Trophoblast cell (in vitro differentiated cells and primary cell): ENCODE data around the gene AIFM2.

Source experiments
- DNase-seq, 2 donors: peaks; one replicate each; pipeline ENCODE4 v3.0.0-alpha.2; 2016
- H2AFZ ChIP-seq: 2 replicates; pipeline ENCODE4 v1.6.1; 2013; ENCODE audit warnings: low read length, moderate library complexity, mild to moderate bottlenecking; ENCODE audit not compliant: insufficient read depth, poor library complexity
- H2AK5ac ChIP-seq: 2 replicates; pipeline ENCODE4 v1.6.1; 2013; ENCODE audit warnings: mild to moderate bottlenecking, low read length
- H2BK120ac ChIP-seq: 2 replicates; pipeline ENCODE4 v1.6.1; 2013; ENCODE audit warnings: low read length, mild to moderate bottlenecking, moderate library complexity; ENCODE audit not compliant: insufficient read depth, poor library complexity
- H2BK12ac ChIP-seq: 2 replicates; pipeline ENCODE4 v1.6.1; 2013; ENCODE audit warnings: mild to moderate bottlenecking, low read length, moderate library complexity
- H2BK5ac ChIP-seq: 2 replicates; pipeline ENCODE4 v1.6.1; 2013; ENCODE audit warnings: low read length, low read depth, moderate library complexity, mild to moderate bottlenecking; ENCODE audit not compliant: poor library complexity
- H3K14ac ChIP-seq: 2 replicates; pipeline ENCODE4 v1.6.1; 2013; ENCODE audit warnings: mild to moderate bottlenecking, low read length
- H3K18ac ChIP-seq: 2 replicates; pipeline ENCODE4 v1.6.1; 2013; ENCODE audit warnings: mild to moderate bottlenecking, low read length
- H3K23ac ChIP-seq: 2 replicates; pipeline ENCODE4 v1.6.1; 2013; ENCODE audit warnings: low read length
- H3K27ac ChIP-seq: 2 replicates; pipeline ENCODE4 v1.5.1; 2013; ENCODE audit warnings: low read depth, mild to moderate bottlenecking, inconsistent platforms, low read length, moderate library complexity
- H3K27me3 ChIP-seq: 2 replicates; pipeline ENCODE4 v1.6.1; 2013; ENCODE audit warnings: inconsistent platforms, mild to moderate bottlenecking, low read length, moderate library complexity; ENCODE audit not compliant: insufficient read depth
- H3K36me3 ChIP-seq, 2 experiments: 1 replicate in 1 of 2; 2 replicates in 1 of 2; pipeline ENCODE4 v1.6.1; 2013; ENCODE audit warnings: low read length in 2 of 2, mild to moderate bottlenecking in 2 of 2, moderate library complexity in 1 of 2; ENCODE audit not compliant: insufficient read depth in 2 of 2, control insufficient read depth in 1 of 2
- H3K4ac ChIP-seq: 2 replicates; pipeline ENCODE4 v1.6.1; 2013; ENCODE audit warnings: low read depth, mild to moderate bottlenecking, low read length, moderate library complexity
- H3K4me1 ChIP-seq, 2 experiments: 1 replicate in 1 of 2; 2 replicates in 1 of 2; pipeline ENCODE4 v1.6.1; 2013; ENCODE audit warnings: low read length in 2 of 2, mild to moderate bottlenecking in 2 of 2, moderate library complexity in 1 of 2; ENCODE audit not compliant: insufficient read depth in 2 of 2, control insufficient read depth in 1 of 2
- H3K4me2 ChIP-seq: 2 replicates; pipeline ENCODE4 v1.6.1; 2013; ENCODE audit warnings: inconsistent platforms, mild to moderate bottlenecking, low read length, moderate library complexity
- H3K4me3 ChIP-seq: 2 replicates; pipeline ENCODE4 v1.5.1; 2013; ENCODE audit warnings: mild to moderate bottlenecking, low read depth, low read length, inconsistent platforms
- H3K79me1 ChIP-seq: one replicate; pipeline ENCODE4 v1.6.1; 2013; ENCODE audit warnings: low read length
- H3K79me2 ChIP-seq: 2 replicates; pipeline ENCODE4 v1.6.1; 2013; ENCODE audit warnings: low read length, mild to moderate bottlenecking; ENCODE audit not compliant: control insufficient read depth, insufficient read depth, poor library complexity
- H3K9ac ChIP-seq: 2 replicates; pipeline ENCODE4 v1.6.1; 2013; ENCODE audit warnings: mild to moderate bottlenecking, low read length
- H3K9me3 ChIP-seq: 2 replicates; pipeline ENCODE4 v1.6.1; 2013; ENCODE audit warnings: low read depth, mild to moderate bottlenecking, control low read depth, inconsistent platforms, low read length; ENCODE audit not compliant: insufficient read depth
- H4K12ac ChIP-seq: 2 replicates; pipeline ENCODE4 v1.6.1; 2013; ENCODE audit warnings: low read depth, mild to moderate bottlenecking, low read length, moderate library complexity
- H4K8ac ChIP-seq: 2 replicates; pipeline ENCODE4 v1.6.1; 2013; ENCODE audit warnings: low read depth, mild to moderate bottlenecking, low read length, moderate library complexity
- H4K91ac ChIP-seq: one replicate; pipeline ENCODE4 v1.6.1; 2013; ENCODE audit warnings: low read depth, mild to moderate bottlenecking, low read length, moderate library complexity
- WGBS: extraction: QIAGEN DNeasy Blood & Tissue Kit; methylation state at CpG from one replicate; pipeline ENCODE4 v1.1.7; 2013; ENCODE audit warnings: missing lambda C conversion rate; ENCODE audit not compliant: insufficient read length, insufficient coverage; ENCODE audit errors: extremely low coverage; 5-methylcytosine and 5-hydroxymethylcytosine counted together

Gene AIFM2

DNA sequence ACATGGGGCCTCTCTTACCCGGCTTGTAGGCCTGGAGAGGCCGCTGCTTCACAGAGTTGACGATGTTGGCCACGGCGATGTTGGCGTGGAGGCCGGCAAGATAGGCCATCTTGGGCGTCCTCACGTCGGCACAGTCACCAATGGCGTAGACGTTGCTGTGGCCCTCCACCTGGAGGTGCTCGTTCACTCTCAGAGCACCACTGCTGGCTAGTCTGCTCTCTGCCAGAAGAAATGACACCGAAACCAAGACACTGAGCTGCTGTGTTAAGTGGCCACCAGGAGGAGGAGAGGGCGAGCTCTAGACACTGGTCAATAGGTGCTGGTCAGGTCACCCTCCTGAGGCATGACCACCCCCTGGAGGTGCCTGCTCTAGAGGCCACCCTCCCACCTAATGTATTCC lies 17.7 kb downstream of the AIFM2 start:
- H3K79me1 ChIP-seq, result no peaks in the 10 kb centered on the region
- no peaks in the 10 kb centered on the region for H3K27me3 ChIP-seq
- no CpG with 5 or more reads among the region's 15 CpGs for WGBS
- no peak overlapping the region for H3K9ac ChIP-seq
- H2AFZ ChIP-seq, result no peak overlapping the region
- no peak overlapping the region for H3K4me3 ChIP-seq
- DNase-seq, result no peak
- peaks cover 3% of the 10 kb centered on the region for H3K9me3 ChIP-seq
- no peak overlapping the region for H2AK5ac ChIP-seq
- H2BK12ac ChIP-seq, result no peak overlapping the region
- peaks cover 3% of the 10 kb centered on the region in 2 experiments for H3K36me3 ChIP-seq
- H2BK120ac ChIP-seq, result no peak overlapping the region
- H3K18ac ChIP-seq, result no peak overlapping the region
- H3K4me2 ChIP-seq, result no peak overlapping the region
- H3K4me1 ChIP-seq, result no peaks in the 10 kb centered on the region
- no peak overlapping the region for H3K4ac ChIP-seq
- no peak overlapping the region for H3K27ac ChIP-seq
- H3K79me2 ChIP-seq, result no peaks in the 10 kb centered on the region
- no peak overlapping the region for H2BK5ac ChIP-seq
- no peak overlapping the region for H3K23ac ChIP-seq
- H4K12ac ChIP-seq, result no peak overlapping the region
- H4K8ac ChIP-seq, result no peak overlapping the region
- H4K91ac ChIP-seq, result no peak overlapping the region
- no peak overlapping the region for H3K14ac ChIP-seq

DNA sequence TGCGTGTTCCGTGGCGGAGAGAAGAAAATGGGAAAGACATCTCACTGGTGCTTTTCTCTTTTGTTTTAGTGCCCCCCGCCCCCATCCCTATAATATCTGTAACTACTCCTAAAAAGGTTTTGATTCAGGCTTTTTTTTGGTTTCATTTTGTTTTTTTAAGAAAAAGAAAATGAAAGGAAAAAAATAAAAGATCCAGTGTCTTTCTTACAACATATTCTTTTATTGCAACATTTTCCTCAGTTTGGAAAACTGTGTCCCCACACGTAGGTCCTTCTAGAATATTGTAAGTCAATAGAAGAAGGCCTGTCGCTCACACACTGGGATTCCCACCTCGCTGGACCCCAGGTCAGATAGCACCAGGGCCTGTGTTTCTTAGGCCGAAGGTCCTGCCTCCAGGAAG lies 20.6 kb downstream of the AIFM2 start:
- Histone ChIP-seq H2AFZ (no peak overlapping the region), H3K27ac (no peak overlapping the region), H3K9ac (no peak overlapping the region), H3K79me1 (no peaks in the 10 kb centered on the region), H3K4ac (no peak overlapping the region), H4K91ac (no peak overlapping the region), H3K23ac (no peak overlapping the region), H2BK12ac (no peak overlapping the region), H4K8ac (no peak overlapping the region), H3K36me3 (peaks cover 3% of the 10 kb centered on the region in 2 experiments), H2AK5ac (no peak overlapping the region), H3K4me3 (no peak overlapping the region), H4K12ac (no peak overlapping the region), H3K14ac (no peak overlapping the region), H3K9me3 (no peaks in the 10 kb centered on the region), H2BK120ac (no peak overlapping the region), H3K27me3 (no peaks in the 10 kb centered on the region), H3K4me2 (no peak overlapping the region), H3K79me2 (no peaks in the 10 kb centered on the region), H3K4me1 (no peaks in the 10 kb centered on the region), H3K18ac (no peak overlapping the region), H2BK5ac (no peak overlapping the region)
- WGBS, result no CpG with 5 or more reads among the region's 8 CpGs
- no peak for DNase-seq

DNA sequence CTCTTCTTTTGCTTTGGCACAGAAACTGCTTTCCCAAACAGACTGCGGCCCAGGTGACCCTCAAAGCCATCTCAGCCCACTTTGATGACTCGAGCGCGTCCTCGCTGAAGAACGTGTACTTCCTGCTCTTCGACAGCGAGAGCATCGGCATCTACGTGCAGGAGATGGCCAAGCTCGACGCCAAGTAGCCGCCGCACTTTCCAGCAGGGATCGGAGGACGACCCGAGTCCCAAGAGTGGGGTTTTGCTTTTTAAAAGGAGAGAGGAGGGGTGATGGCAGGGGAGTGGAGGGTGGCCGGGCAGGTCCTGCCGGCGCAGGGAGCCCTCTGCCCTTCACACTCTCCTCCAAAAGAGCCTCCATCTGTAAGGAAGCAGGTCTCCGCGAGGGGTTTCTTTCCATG lies 21.1 kb downstream of the AIFM2 start:
- no CpG with 5 or more reads among the region's 22 CpGs for WGBS
- no peaks in the 10 kb centered on the region for H3K9me3 ChIP-seq
- no peak overlapping the region for H2AFZ ChIP-seq
- no peaks in the 10 kb centered on the region for H3K4me1 ChIP-seq
- no peak overlapping the region for H3K4me2 ChIP-seq
- H3K9ac ChIP-seq, result no peak overlapping the region
- H4K8ac ChIP-seq, result no peak overlapping the region
- H3K79me2 ChIP-seq, result no peaks in the 10 kb centered on the region
- no peak overlapping the region for H3K4ac ChIP-seq
- no peak overlapping the region for H4K91ac ChIP-seq
- H3K27ac ChIP-seq, result no peak overlapping the region
- no peak overlapping the region for H2BK12ac ChIP-seq
- no peak overlapping the region for H2AK5ac ChIP-seq
- H2BK5ac ChIP-seq, result no peak overlapping the region
- no peak overlapping the region for H2BK120ac ChIP-seq
- no peak overlapping the region for H3K18ac ChIP-seq
- H3K27me3 ChIP-seq, result no peaks in the 10 kb centered on the region
- H3K14ac ChIP-seq, result no peak overlapping the region
- H4K12ac ChIP-seq, result no peak overlapping the region
- H3K36me3 ChIP-seq, result peaks cover 3% of the 10 kb centered on the region in 2 experiments
- H3K23ac ChIP-seq, result no peak overlapping the region
- H3K79me1 ChIP-seq, result no peaks in the 10 kb centered on the region
- no peak overlapping the region for H3K4me3 ChIP-seq
- DNase-seq, result no peak

DNA sequence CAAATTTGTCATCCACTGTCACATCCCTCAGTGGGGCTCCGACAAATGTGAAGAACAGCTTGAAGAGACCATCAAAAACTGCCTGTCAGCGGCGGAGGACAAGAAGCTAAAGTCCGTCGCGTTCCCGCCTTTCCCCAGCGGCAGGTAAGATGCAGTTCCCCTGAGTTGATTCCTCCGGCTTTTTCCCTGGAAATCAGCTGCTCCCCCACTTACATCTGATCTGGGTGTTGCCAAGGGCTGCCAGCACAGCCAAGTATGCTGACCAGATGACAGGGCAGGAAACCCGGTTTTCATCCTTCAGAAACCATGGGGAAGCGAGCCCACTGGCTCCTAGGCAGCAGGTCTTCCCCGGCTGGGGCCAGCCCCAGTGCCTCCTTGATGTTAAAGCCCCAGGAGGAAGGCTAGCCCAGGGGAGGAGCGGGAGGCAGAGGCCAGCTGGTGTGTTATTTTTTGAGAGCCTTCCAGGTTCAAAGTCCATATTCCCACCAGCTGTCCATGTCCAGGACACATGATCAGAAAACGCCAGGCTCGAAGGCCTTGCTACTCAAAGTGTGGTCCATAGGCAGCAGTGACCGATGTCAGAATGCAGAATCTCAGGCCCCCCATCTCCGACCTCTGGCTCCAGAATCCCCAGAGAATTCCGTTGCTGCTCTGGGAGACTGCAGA lies 23.4 kb downstream of the AIFM2 start:
- Histone ChIP-seq H3K4me2 (no peak overlapping the region), H3K27ac (no peak overlapping the region), H3K9me3 (no peaks in the 10 kb centered on the region), H3K79me1 (no peaks in the 10 kb centered on the region), H3K18ac (no peak overlapping the region), H2AFZ (no peak overlapping the region), H2BK5ac (no peak overlapping the region), H3K36me3 (peaks cover 3% of the 10 kb centered on the region in 2 experiments), H3K23ac (no peak overlapping the region), H3K9ac (no peak overlapping the region), H2BK120ac (no peak overlapping the region), H3K79me2 (no peaks in the 10 kb centered on the region), H2BK12ac (no peak overlapping the region), H3K4me1 (peaks cover 0 to 2% of the 10 kb centered on the region in 2 experiments), H3K4me3 (no peak overlapping the region), H2AK5ac (no peak overlapping the region), H4K91ac (no peak overlapping the region), H4K12ac (no peak overlapping the region), H3K4ac (no peak overlapping the region), H4K8ac (no peak overlapping the region), H3K14ac (no peak overlapping the region), H3K27me3 (no peaks in the 10 kb centered on the region)
- WGBS, result no CpG with 5 or more reads among the region's 18 CpGs
- DNase-seq, result no peak
